Spleen (tissue), 11 donors: ENCODE results near the gene SLC13A5. TPM values are rescaled to one million over a fixed set of nuclear protein-coding genes. Genes with fewer than 3 reads are reported as not detected.

Source experiments
- DNase-seq: peaks from one replicate; pipeline ENCODE4 v3.0.0-alpha.2; 2020
- H3K27ac ChIP-seq, 8 donors: fragments of 200-600 bp; sonication (generic) in 7 of 8; 1 replicate in 4 of 8; 2 replicates in 4 of 8; pipeline versions ENCODE4 v1.5.0 to v1.8.0; 2016 to 2021; ENCODE audit warnings: inconsistent platforms in 4 of 8, mild to moderate bottlenecking in 4 of 8, moderate library complexity in 1 of 8
- H3K27me3 ChIP-seq, 7 donors: fragments of 200-600 bp; sonication (generic) in 6 of 7; replicated peaks in 1 of 7; 1 replicate in 4 of 7; 2 replicates in 3 of 7; pipeline versions ENCODE4 v1.5.0 to v1.8.0; 2016 to 2021; ENCODE audit warnings: inconsistent platforms in 3 of 7, mild to moderate bottlenecking in 1 of 7
- H3K36me3 ChIP-seq, 6 donors: fragments of 200-600 bp; sonication (generic) in 5 of 6; 1 replicate in 4 of 6; 2 replicates in 2 of 6; pipeline versions ENCODE4 v1.5.0 to v1.8.0; 2016 to 2021; ENCODE audit warnings: inconsistent platforms in 2 of 6
- H3K4me1 ChIP-seq, 6 donors: fragments of 200-600 bp; sonication (generic) in 5 of 6; 1 replicate in 3 of 6; 2 replicates in 3 of 6; pipeline versions ENCODE4 v1.5.0 to v1.8.0; 2016 to 2021; ENCODE audit warnings: inconsistent platforms in 3 of 6
- H3K4me3 ChIP-seq, 8 donors: fragments of 200-600 bp; sonication (generic) in 7 of 8; 1 replicate in 4 of 8; 2 replicates in 4 of 8; pipeline versions ENCODE4 v1.5.0 to v1.8.0; 2016 to 2021; ENCODE audit warnings: inconsistent platforms in 4 of 8, mild to moderate bottlenecking in 4 of 8, moderate library complexity in 2 of 8
- H3K9me3 ChIP-seq, 8 donors: fragments of 200-600 bp; sonication (generic) in 7 of 8; 1 replicate in 4 of 8; 2 replicates in 4 of 8; pipeline versions ENCODE4 v1.5.0 to v1.8.0; 2016 to 2021; ENCODE audit warnings: inconsistent platforms in 4 of 8
- POLR2A ChIP-seq, 3 donors: fragments of 450-650 bp; IDR thresholded peaks; one replicate each; pipeline ENCODE4 v1.5.1; 2017; ENCODE audit warnings: antibody characterized with exemption in 3 of 3, mild to moderate bottlenecking in 1 of 3
- POLR2AphosphoS5 ChIP-seq, 3 donors: sonication (generic); formaldehyde crosslinking; IDR thresholded peaks; one replicate each; pipeline ENCODE4 v1.5.1; 2017; ENCODE audit warnings: antibody characterized with exemption in 3 of 3
- WGBS, 5 donors: extraction: QIAGEN DNeasy Blood & Tissue Kit in 3 of 5; methylation state at CpG; one replicate each; pipeline versions ENCODE4 v1.1.5 to v1.1.7; 2013 to 2018; 5-methylcytosine and 5-hydroxymethylcytosine counted together
- intact Hi-C: fragments of 100-400 bp; cut with DNase I; formaldehyde crosslinking; loops from one replicate; pipeline ENCODE4 v1.15.0; 2023; ENCODE audit warnings: low total_unique reads
- polyA plus RNA-seq, 3 donors: library from polyadenylated mRNA; stranded (reverse); fragments of 200-250 nt; gene quantifications; one replicate each; pipeline ENCODE4 v1.2.1, GENCODE V29; 2013
- total RNA-seq, 7 donors: library from RNA; depleted of rRNA in 3 of 7; stranded (reverse); fragments of >200 nt in 3 of 7; fragmentation: NEBNext Ultra II Directional in 4 of 7; extraction: Animal tissue kit (Norgen Biotek cat#: 25700) in 4 of 7; gene quantifications; one replicate each; pipeline versions ENCODE4 v1.1.0 to v1.2.1, GENCODE V29; 2016 to 2021
- TF ChIP-seq, protein P1 (sequence below), 11 experiments: fragments of 200-600 bp in 7 of 11; fragments of 450-650 bp in 4 of 11; sonication (generic) in 4 of 11; IDR thresholded peaks in 8 of 11; conservative IDR thresholded peaks in 3 of 11; 1 replicate in 7 of 11; 2 replicates in 4 of 11; pipeline versions ENCODE4 v1.4.0 to v1.8.0; 2016 to 2021; ENCODE audit warnings: antibody characterized with exemption in 11 of 11, inconsistent platforms in 4 of 11, mild to moderate bottlenecking in 1 of 11
- donor health status: healthy with polysubstance abuse.
- donor health status: DM: no; HTN: no; CAD: no; lungs with moderate emphysema.
- donor health status: DM: no; HTN: no; CAD: no.
- donor health status: Bipolar disorder and iron deficiency.
- donor health status: healthy.
- donor health status: DM: no; HTN: no; CAD: no.
- donor health status: DM: yes; HTN: yes; CAD: no.

Gene SLC13A5
- total and polyA plus RNA-seq, 10 donors = 1.0 to 18.4 (median 5.4) TPM

DNA sequence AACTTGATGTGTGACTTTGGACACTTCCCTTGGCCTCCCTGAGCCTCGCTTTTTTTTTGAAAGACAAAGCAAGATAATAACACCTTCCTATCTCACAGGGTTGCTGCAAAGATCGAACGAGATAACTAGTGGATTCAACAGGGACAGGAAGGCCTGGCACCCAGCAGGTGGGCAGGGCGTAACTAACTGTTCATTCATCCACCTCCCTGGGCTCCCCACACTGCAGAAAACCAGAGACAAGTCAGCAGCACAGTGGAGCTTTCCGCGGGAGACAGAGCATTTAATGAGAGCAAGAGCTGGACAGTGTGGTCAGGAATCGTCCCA lies 28.7 kb downstream of the SLC13A5 start:
- no peak for DNase-seq
- no peaks in the 10 kb centered on the region for H3K36me3 ChIP-seq
- WGBS, 5 donors = 67 to 83% (median 74%) methylated on average over 7 of the region's 7 CpGs

DNA sequence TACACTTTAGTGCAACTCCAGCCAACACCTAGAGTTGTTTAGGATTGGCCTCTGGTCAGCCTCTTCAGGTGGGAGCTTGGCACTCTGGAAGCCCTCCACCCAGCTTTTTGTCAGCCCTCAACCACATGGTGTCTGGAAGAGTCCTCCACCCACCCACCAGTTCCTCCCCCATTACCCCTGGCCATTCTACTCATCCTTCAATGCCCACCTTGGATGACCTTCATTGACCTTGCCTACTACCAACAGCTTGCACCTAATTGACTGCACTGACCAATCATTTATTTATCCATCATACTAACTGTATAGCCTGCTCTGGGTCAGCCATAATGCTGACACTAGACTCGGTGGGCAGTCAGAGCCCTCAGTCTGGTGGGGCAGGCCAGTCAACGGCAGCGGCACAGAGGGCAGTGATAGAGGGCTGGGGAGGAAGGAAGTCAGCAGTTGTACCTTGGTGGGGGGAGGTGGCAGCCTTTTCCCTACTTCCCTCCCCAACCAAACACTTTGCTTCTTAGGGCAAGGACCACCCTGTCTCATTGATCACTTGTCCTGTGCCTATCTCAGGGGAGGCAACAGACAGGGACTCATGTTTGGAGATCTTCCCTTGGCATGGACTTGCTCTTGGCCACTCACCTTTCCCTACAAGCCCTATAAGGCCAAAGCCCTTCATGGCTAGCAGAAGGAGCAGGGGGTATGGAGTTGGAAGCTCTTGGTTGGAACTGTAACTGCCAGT lies 29.3 kb downstream of the SLC13A5 start:
- H3K4me1 ChIP-seq = no peaks in the 10 kb centered on the region
- H3K9me3 ChIP-seq = no peaks in the 10 kb centered on the region
- DNase-seq = no peak
- no peak overlapping the region for H3K27ac ChIP-seq
- peaks cover 0 to 71% (median under 1%) of the 10 kb centered on the region in 7 donors for H3K27me3 ChIP-seq
- TF ChIP-seq POLR2AphosphoS5 (IDR thresholded peaks at IDR 0.05) (no peak), POLR2A (IDR thresholded peaks at IDR 0.05) (no peak)
- TF ChIP-seq, protein P1, sequence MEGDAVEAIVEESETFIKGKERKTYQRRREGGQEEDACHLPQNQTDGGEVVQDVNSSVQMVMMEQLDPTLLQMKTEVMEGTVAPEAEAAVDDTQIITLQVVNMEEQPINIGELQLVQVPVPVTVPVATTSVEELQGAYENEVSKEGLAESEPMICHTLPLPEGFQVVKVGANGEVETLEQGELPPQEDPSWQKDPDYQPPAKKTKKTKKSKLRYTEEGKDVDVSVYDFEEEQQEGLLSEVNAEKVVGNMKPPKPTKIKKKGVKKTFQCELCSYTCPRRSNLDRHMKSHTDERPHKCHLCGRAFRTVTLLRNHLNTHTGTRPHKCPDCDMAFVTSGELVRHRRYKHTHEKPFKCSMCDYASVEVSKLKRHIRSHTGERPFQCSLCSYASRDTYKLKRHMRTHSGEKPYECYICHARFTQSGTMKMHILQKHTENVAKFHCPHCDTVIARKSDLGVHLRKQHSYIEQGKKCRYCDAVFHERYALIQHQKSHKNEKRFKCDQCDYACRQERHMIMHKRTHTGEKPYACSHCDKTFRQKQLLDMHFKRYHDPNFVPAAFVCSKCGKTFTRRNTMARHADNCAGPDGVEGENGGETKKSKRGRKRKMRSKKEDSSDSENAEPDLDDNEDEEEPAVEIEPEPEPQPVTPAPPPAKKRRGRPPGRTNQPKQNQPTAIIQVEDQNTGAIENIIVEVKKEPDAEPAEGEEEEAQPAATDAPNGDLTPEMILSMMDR (IDR thresholded peaks at IDR 0.05 in 8 of 11, conservative IDR thresholded peaks at IDR 0.05 in 3 of 11) = no peak
- H3K36me3 ChIP-seq = no peaks in the 10 kb centered on the region
- intact Hi-C loops = no loop called here
- WGBS, 5 donors = 68 to 80% (median 75%) methylated on average over 3 of the region's 3 CpGs
- H3K4me3 ChIP-seq = no peak overlapping the region

More for the DNA sequence above, 28.7 kb downstream of the SLC13A5 start:
- H3K4me3 ChIP-seq = no peak overlapping the region
- no peak overlapping the region for H3K27ac ChIP-seq
- intact Hi-C loops = no loop called here
- no peak for TF ChIP-seq POLR2AphosphoS5 (IDR thresholded peaks at IDR 0.05)
- H3K9me3 ChIP-seq = no peaks in the 10 kb centered on the region
- no peaks in the 10 kb centered on the region for H3K4me1 ChIP-seq
- H3K27me3 ChIP-seq = peaks cover 0 to 71% (median 0%) of the 10 kb centered on the region in 7 donors

DNA sequence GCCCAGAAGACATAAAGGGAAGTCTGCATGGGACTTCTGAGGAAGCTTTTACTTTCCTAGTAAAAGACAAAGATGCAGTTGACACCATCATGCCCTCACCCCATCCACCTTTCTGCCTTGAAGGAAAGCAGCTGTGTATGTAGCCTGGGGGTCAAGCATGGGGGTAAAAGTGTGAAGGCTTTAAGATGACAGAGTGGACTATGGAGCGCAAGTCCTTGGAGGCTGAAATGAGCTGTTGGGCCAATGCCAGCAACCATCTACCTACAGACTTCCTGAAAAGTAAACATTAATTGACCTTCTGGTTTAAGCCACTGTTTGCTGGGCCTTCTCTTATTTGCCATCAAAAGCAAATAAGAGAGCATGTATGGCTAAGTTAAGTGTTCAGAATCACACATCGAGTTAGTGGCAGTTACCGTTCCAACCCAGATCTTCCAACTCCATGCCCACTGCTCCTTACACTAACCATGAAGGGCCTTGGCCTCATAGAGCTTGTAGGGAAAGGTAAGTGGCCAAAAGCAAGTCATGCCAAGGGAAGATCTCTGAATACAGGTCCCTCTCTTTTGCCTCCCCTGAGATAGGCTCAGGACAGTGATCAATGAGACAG lies 30.0 kb downstream of the SLC13A5 start:
- 80 to 94% (median 85%) methylated on average over 3 of the region's 3 CpGs for WGBS, 5 donors
- TF ChIP-seq, protein P1 (IDR thresholded peaks at IDR 0.05 in 8 of 11, conservative IDR thresholded peaks at IDR 0.05 in 3 of 11) = no peak
- no peak for TF ChIP-seq POLR2AphosphoS5 (IDR thresholded peaks at IDR 0.05)
- TF ChIP-seq POLR2A (IDR thresholded peaks at IDR 0.05) = no peak
- Histone ChIP-seq H3K4me3 (no peak overlapping the region), H3K9me3 (no peaks in the 10 kb centered on the region), H3K27me3 (peaks cover 0 to 78% (median 8%) of the 10 kb centered on the region in 7 donors), H3K27ac (no peak overlapping the region), H3K36me3 (no peaks in the 10 kb centered on the region), H3K4me1 (no peaks in the 10 kb centered on the region)
- intact Hi-C loops = no loop called here
- no peak for DNase-seq

DNA sequence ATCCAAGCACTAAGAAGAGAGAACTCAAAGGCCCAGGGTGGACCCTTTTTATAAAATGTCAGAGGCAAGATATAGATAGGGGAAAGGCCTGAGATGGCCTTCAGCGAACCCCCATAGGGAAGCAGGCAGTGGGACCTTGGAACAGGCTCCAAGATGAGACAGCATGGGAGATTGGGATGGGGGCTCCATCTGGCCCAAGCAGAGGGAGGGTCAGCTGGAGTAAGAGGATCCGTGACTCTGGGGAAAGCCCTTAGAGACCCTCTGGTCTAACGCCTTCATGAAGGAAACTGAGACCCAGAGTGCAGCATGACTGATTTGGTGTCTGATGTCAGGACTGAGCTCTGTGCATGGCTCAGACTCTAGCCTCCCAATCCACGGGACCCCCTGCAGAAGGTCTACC lies 30.8 kb downstream of the SLC13A5 start:
- no peak for DNase-seq
- TF ChIP-seq POLR2AphosphoS5 (IDR thresholded peaks at IDR 0.05) (no peak), POLR2A (IDR thresholded peaks at IDR 0.05) (no peak)
- TF ChIP-seq, protein P1 (IDR thresholded peaks at IDR 0.05 in 8 of 11, conservative IDR thresholded peaks at IDR 0.05 in 3 of 11) = no peak
- Histone ChIP-seq H3K36me3 (no peaks in the 10 kb centered on the region), H3K9me3 (no peaks in the 10 kb centered on the region), H3K4me3 (no peak overlapping the region), H3K27me3 (peaks cover 0 to 81% (median 16%) of the 10 kb centered on the region in 7 donors), H3K4me1 (peaks cover 0 to 3% (median 0%) of the 10 kb centered on the region in 6 donors), H3K27ac (no peak overlapping the region)
- WGBS, 5 donors = 87 to 94% (median 90%) methylated on average over 4 of the region's 4 CpGs
- intact Hi-C loops = no loop called here
